GM12865 (cell line): ENCODE data around the gene PPP6R3.

Experiments
- DNase-seq: peaks from one replicate; pipeline ENCODE4 v3.0.0; 2010; ENCODE audit warnings: low read depth
- H3K4me3 ChIP-seq: 2 replicates; pipeline ENCODE4 v1.5.1; 2011; ENCODE audit warnings: mild to moderate bottlenecking, low read depth, low read length, control low read depth
- CTCF ChIP-seq: IDR thresholded peaks from 2 replicates; pipeline ENCODE4 v1.5.1; 2011; ENCODE audit warnings: low read length, control low read depth, low read depth, inconsistent platforms; ENCODE audit not compliant: insufficient read depth; ENCODE audit errors: missing control alignments

PPP6R3 gene

GRCh38 chr11:68416070-68416578 lies 44.4 kb upstream of the PPP6R3 start:
- no peak for TF ChIP-seq CTCF
- DNase-seq = no peak
- H3K4me3 ChIP-seq = no peak overlapping the region

GRCh38 chr11:68418648-68419047 lies 41.9 kb upstream of the PPP6R3 start:
- TF ChIP-seq CTCF = no peak
- no peak overlapping the region for H3K4me3 ChIP-seq
- no peak for DNase-seq

- TF ChIP-seq CTCF = no peak
- no peak for DNase-seq
- no peak overlapping the region for H3K4me3 ChIP-seq
Observed at GRCh38 chr11:68420171-68420570, 40.4 kb upstream of the PPP6R3 start.

GRCh38 chr11:68423481-68423880 lies 37.1 kb upstream of the PPP6R3 start:
- no peak overlapping the region for H3K4me3 ChIP-seq
- DNase-seq = no peak
- no peak for TF ChIP-seq CTCF

- TF ChIP-seq CTCF = no peak
- no peak overlapping the region for H3K4me3 ChIP-seq
- DNase-seq = no peak
Observed at GRCh38 chr11:68424101-68424632, 36.4 kb upstream of the PPP6R3 start.

GRCh38 chr11:68424981-68425865 lies 35.3 kb upstream of the PPP6R3 start:
- H3K4me3 ChIP-seq = no peak overlapping the region
- no peak for TF ChIP-seq CTCF
- DNase-seq = no peak
